IPS-18c (cell line): ENCODE results near the gene ACTL8.

ENCODE experiments used
- H3K4me3 ChIP-seq: 2 replicates; pipeline ENCODE4 v1.7.0; 2013; ENCODE audit warnings: low read depth, mild to moderate bottlenecking, low read length, moderate library complexity; ENCODE audit not compliant: insufficient read depth
- H3K9me3 ChIP-seq: one replicate; pipeline ENCODE4 v1.6.1; 2013; ENCODE audit warnings: mild to moderate bottlenecking, low read length, moderate library complexity; ENCODE audit not compliant: control insufficient read depth, insufficient read depth

Gene ACTL8

GRCh38 chr1:17819129-17819802 is 64.1 kb downstream of the ACTL8 start:
- Histone ChIP-seq H3K9me3 (no peaks in the 10 kb centered on the region), H3K4me3 (no peak overlapping the region)

DNA sequence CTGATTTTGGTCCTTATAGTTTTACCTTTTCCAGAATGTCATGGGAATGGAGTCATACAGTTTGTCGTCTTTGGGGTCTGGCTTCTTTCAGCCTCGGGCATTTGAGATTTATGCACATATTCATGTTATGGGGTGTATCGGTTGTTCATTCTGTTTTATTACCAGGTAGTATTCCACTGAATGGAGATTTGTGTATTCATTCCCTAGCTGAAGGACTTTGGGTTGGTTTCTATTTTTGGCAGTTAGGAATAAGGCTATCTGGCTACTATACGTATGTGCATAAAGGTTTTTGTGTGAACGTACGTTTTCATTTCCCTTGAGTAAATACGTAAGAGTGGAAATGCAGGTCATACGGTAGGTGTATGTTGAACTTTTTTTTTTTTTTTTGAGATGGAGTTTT is 65.1 kb downstream of the ACTL8 start:
- no peak overlapping the region for H3K4me3 ChIP-seq
- no peaks in the 10 kb centered on the region for H3K9me3 ChIP-seq

- Histone ChIP-seq H3K9me3 (no peaks in the 10 kb centered on the region), H3K4me3 (no peak overlapping the region)
Observed at GRCh38 chr1:17822741-17823426, 67.8 kb downstream of the ACTL8 start.

DNA sequence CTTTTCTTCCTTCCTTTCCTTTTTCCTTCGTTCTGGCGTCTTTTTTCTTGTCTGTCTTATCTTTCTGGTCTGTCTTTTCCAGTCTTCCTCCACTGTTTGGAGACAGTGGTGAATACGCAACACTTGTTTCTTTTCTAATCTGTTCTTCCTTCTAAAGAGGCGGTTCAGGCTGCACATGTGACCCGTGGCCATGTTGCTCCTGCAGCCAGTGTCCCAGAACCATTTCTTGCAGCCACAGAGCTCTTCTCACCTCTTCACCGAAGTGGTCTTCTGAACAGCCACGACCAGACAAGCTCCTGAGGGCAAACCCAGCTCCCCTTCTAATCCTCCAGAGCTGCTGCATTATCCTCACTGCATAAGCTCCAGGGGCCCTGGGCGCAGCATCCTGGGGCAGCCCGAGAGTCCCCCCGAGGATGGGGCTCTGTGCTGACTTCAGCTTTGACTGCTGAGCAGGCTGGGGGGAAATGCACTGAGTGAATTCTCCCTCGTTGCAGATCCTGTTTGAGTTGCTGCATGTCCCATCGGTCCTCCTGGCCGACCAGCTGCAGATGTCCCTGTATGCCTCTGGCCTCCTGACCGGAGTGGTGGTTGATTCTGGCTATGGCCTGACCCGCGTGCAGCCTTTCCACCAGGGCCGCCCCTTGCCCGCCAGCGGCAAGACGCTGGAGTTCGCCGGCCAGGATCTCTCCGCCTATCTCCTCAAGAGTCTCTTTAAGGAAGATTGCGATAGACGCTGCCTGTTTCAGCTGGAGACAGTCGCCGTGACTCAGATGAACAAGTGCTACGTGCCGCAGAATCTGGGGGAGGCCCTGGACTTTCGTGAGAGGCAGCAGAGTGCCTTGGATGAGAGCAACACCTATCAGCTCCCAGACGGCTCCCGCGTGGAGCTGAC is 70.4 kb downstream of the ACTL8 start:
- no peak overlapping the region for H3K4me3 ChIP-seq
- H3K9me3 ChIP-seq: no peaks in the 10 kb centered on the region

GRCh38 chr1:17826165-17826488 is 71.0 kb downstream of the ACTL8 start:
- Histone ChIP-seq H3K4me3 (no peak overlapping the region), H3K9me3 (no peaks in the 10 kb centered on the region)

DNA sequence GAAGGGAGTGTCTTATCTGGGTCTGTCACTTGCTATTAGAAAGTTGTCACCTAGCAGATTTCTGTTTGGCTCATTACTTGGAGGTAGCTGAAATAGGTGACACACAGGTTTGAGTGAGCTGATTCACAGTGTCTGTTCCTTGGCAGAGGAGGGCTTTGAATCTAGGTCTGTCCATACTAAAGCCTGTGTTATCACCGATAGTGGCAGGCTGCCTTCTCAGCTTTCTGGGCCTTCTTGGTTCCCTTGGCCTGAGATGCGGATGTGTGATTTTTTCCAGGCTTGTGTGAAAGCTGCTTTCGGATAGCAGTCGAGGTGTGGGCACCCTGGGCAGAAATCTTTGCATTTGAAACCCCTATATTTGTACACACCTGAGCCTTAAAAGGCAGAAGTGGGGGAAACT is 73.9 kb downstream of the ACTL8 start:
- Histone ChIP-seq H3K9me3 (no peaks in the 10 kb centered on the region), H3K4me3 (no peak overlapping the region)

- Histone ChIP-seq H3K4me3 (no peak overlapping the region), H3K9me3 (no peaks in the 10 kb centered on the region)
Observed at GRCh38 chr1:17829579-17829978, 74.4 kb downstream of the ACTL8 start.

- no peak overlapping the region for H3K4me3 ChIP-seq
Observed at GRCh38 chr1:17831597-17831996, 76.5 kb downstream of the ACTL8 start.

GRCh38 chr1:17833661-17834501 is 78.7 kb downstream of the ACTL8 start:
- Histone ChIP-seq H3K4me3 (no peak overlapping the region), H3K9me3 (no peaks in the 10 kb centered on the region)

More at GRCh38 chr1:17831597-17831996, 76.5 kb downstream of the ACTL8 start:
- no peaks in the 10 kb centered on the region for H3K9me3 ChIP-seq

DNA sequence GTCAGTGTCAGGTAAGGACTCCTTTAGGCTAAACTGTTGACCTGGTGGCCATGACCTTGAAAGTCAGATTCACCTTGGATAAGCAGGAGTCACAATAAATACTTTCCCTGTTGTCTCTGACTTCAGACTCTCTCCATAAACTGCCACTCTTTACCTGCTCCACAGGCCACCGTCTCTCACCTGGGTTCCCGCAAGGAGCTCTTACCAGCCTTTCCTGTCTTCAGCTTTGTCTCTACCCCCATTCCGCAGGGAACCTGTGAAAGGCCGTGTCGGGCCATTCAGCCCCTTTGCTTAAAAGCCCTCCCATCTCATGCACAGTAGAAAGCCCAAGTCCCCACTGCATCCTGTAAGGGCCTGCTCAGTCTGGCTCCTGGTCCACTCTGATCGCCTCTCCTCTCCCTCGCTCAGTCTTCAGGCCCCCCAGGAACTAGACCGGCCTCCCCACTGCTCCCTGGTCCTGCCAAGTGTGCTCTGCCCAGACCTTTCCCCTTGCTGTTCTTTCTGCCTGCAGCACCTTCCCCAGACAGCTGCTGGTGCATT is 79.5 kb downstream of the ACTL8 start:
- H3K9me3 ChIP-seq: no peaks in the 10 kb centered on the region
- no peak overlapping the region for H3K4me3 ChIP-seq

DNA sequence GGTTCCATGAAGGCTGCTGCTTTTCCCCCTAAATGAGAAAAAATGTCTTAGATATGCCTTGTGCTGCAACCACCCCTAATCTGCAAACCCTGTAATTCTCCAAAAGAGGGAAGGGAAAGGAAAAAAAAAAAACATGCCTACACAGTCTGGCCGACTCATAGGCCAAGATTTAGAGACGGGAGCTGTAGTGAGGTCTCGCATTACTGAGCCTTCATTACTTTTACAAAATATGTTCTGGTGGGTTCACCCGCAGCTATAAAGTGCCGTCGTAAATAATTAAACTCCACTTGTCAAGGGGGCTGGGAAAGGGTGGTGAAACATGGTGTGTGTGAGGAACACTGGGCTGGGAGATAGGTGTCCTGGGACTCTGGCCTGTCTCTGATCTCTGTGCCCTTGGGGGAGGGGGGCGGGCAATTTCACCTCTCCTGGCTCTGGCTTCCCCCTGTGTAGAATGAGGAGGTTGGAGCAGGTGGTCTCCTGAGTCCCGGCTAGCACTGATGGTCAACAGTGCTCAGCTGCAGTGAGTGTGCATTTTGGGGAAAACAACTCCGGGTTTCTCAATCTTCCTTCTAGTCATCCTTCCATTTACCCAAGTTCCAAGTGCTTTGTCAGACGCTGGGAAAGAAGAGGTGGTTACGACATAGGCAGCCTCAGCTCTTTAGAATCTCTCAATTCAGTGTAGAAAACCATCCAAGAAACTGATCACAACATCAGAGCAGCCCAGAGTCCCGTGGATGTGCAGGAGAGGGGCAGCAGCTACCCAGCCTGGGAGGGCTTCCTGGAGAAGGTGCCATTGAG is 82.3 kb downstream of the ACTL8 start:
- Histone ChIP-seq H3K4me3 (no peak overlapping the region), H3K9me3 (no peaks in the 10 kb centered on the region)

- no peaks in the 10 kb centered on the region for H3K9me3 ChIP-seq
- H3K4me3 ChIP-seq: no peak overlapping the region
Observed at GRCh38 chr1:17839641-17840196, 84.6 kb downstream of the ACTL8 start.

DNA sequence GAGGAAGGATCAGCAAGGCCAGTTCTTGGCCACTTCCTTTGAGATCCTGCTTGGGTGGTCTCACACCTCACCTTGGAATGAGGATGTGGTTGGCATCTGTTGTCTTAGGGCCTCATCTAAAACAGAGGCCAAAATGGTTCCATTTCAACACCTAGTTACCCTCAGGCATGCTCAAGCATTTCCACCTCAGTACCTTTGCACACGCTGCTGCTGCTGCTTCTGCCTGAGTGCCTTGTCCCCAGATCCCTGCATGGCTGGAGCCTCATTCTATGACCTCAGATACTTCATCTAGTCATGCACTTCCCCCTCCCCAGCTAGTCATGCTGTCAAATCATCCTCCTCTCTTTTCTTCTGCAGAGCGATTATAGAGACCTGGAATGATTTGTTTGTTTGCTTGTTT is 86.8 kb downstream of the ACTL8 start:
- H3K4me3 ChIP-seq: no peak overlapping the region

DNA sequence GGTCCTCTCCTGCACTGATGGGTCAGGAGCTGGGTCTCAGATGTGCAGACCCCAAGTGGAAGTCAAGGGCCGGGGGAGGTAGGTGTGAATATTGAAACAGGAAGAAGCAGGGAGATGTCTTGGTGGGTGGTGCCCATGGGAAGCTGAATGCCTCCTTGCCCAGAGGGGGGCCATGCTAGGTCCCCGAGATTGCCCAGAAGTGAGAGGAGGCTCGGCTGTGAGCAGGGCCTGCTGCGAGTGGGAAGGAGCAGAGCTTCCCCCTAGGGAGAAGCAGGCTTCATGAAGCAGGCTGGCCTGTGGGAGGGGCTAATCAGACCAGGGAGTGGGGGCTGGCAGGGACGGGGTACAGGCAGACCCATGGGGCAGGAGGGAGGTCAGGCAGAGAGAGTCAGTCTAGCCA is 87.6 kb downstream of the ACTL8 start:
- Histone ChIP-seq H3K4me3 (no peak overlapping the region), H3K9me3 (no peaks in the 10 kb centered on the region)

More for the DNA sequence above, 86.8 kb downstream of the ACTL8 start:
- no peaks in the 10 kb centered on the region for H3K9me3 ChIP-seq

DNA sequence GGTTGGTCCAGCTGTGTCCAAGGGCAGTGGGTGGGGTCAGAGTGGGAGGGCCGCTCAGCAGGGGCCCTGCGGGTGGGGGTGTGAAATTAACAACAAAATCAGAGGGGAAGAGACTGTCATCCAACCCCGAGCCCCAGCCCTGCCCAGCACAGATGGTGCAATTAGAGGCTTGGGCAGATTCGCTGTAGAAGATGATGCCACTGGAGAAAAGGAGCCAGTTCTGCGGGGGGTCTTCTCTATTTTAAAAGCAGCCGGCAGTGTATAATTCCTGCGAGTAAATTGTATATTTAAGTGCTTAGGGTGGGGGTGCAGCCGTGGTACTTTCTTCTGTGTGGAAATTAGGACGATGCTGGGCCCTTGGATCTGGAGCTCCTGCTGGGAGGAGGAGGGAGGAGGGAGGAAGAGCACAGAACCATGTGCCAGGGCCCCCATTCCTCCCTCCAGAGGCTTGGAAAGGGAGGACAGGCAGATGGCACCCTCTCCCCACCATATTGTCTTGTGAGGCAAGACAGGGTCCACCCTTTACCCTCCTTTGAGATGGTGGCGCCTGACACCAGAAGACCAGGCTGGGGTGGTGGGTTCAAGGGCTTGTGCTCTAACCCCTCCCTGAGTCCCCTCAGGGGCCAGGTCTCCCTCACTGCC is 89.2 kb downstream of the ACTL8 start:
- no peaks in the 10 kb centered on the region for H3K9me3 ChIP-seq
- no peak overlapping the region for H3K4me3 ChIP-seq

- H3K4me3 ChIP-seq: no peak overlapping the region
- H3K9me3 ChIP-seq: no peaks in the 10 kb centered on the region
Observed at GRCh38 chr1:17845583-17845982, 90.5 kb downstream of the ACTL8 start.
